HCT116 (cell line): ENCODE results near the gene SHROOM3. TPM values are rescaled to one million over a fixed set of nuclear protein-coding genes. Genes with fewer than 3 reads are reported as not detected.

Experiments used
- ATAC-seq: fragments of 200-7000 bp; cut with Tn5 transposase; 2 replicates; pipeline ENCODE4 v1.9.1; 2020; ENCODE audit warnings: mild to moderate bottlenecking, moderate library complexity
- BruUV-seq: library from RNA; stranded (reverse); fragments of 400-500 nt; replicated peaks from 2 replicates; lab custom pipeline; 2021; lab: Mats Ljungman, UMichigan
- CTCF ChIA-PET: fragments of 300-600 bp; sonication (Branson Sonifier 250); formaldehyde crosslinking; loops from one replicate; lab custom pipeline; 2021; ENCODE audit warnings: antibody characterized with exemption; lab: Charles Lee
- POLR2A ChIA-PET: fragments of 300-600, 350-600 bp; sonication (Branson Sonifier 250); formaldehyde crosslinking; loops from one replicate; lab custom pipeline; 2021; ENCODE audit warnings: antibody characterized with exemption; lab: Charles Lee
- RAD21 ChIA-PET, 2 experiments: fragments of 300-600 bp; sonication (Branson Sonifier 250); formaldehyde crosslinking; loops; one replicate each; lab custom pipeline; 2023; ENCODE audit warnings: low total read pairs in 2 of 2; ENCODE audit not compliant: uncharacterized antibody in 2 of 2, unreplicated experiment in 2 of 2, low non-redundant PET in 1 of 2; lab: Charles Lee
- DNase-seq: peaks from one replicate; pipeline ENCODE4 v3.0.0-alpha.2; 2010; ENCODE audit warnings: low read depth, low spot score
- H2AFZ ChIP-seq: fragments of 200-600 bp; shearing (Covaris generic), sonication (generic); 2 replicates; pipeline ENCODE4 v1.6.1; 2017; ENCODE audit warnings: low read depth, mixed run types, mixed read lengths, antibody characterized with exemption, low read length; ENCODE audit not compliant: poor library complexity, severe bottlenecking
- H3K27ac ChIP-seq: 2 replicates; pipeline ENCODE4 v1.5.1; 2012; ENCODE audit warnings: low read depth, low read length
- H3K27me3 ChIP-seq: fragments of 200-600 bp; sonication (generic); 2 replicates; pipeline ENCODE4 v1.6.1; 2016; ENCODE audit warnings: mixed run types, low read length, mixed read lengths; ENCODE audit not compliant: insufficient read depth
- H3K36me3 ChIP-seq, 2 experiments: fragments of 200-500 bp in 1 of 2; fragments of 200-600 bp in 1 of 2; sonication (Bioruptor generic) in 1 of 2; sonication (generic) in 1 of 2; 2 replicates each; pipeline versions ENCODE4 v1.5.1 to v1.6.1; 2014 to 2016; ENCODE audit warnings: low read length in 2 of 2, inconsistent platforms in 1 of 2, mixed read lengths in 1 of 2, mixed run types in 1 of 2; ENCODE audit not compliant: insufficient read depth in 2 of 2, control insufficient read depth in 1 of 2
- H3K4me1 ChIP-seq, 2 experiments: fragments of 200-600 bp in 1 of 2; sonication (generic) in 1 of 2; 2 replicates each; pipeline versions ENCODE4 v1.5.1 to v1.6.1; 2012 to 2017; ENCODE audit warnings: low read length in 2 of 2, inconsistent platforms in 1 of 2, mild to moderate bottlenecking in 1 of 2, mixed read lengths in 1 of 2, mixed run types in 1 of 2, moderate library complexity in 1 of 2; ENCODE audit not compliant: insufficient read depth in 2 of 2, control insufficient read depth in 1 of 2
- H3K4me2 ChIP-seq: fragments of 200-600 bp; sonication (generic); 2 replicates; pipeline ENCODE4 v1.6.1; 2017; ENCODE audit warnings: mixed run types, low read length, mixed read lengths
- H3K4me3 ChIP-seq, 2 experiments: fragments of 200-600 bp in 1 of 2; sonication (generic) in 1 of 2; replicated peaks in 1 of 2; 2 replicates each; pipeline ENCODE4 v1.5.1; 2011 to 2016; ENCODE audit warnings: low read length in 2 of 2, control low read depth in 1 of 2, low read depth in 1 of 2, mild to moderate bottlenecking in 1 of 2, mixed read lengths in 1 of 2, mixed run types in 1 of 2
- H3K79me2 ChIP-seq: fragments of 200-600 bp; sonication (generic); 2 replicates; pipeline ENCODE4 v1.6.1; 2017; ENCODE audit warnings: mild to moderate bottlenecking, mixed run types, low read length, moderate library complexity, mixed read lengths; ENCODE audit not compliant: insufficient read depth
- H3K9ac ChIP-seq: fragments of 200-600 bp; sonication (generic); 2 replicates; pipeline ENCODE4 v1.6.1; 2016; ENCODE audit warnings: low read length, mixed read lengths
- H3K9me2 ChIP-seq: fragments of 200-600 bp; sonication (generic), shearing (Covaris generic); 2 replicates; pipeline ENCODE4 v1.6.1; 2017; ENCODE audit warnings: mixed run types, mild to moderate bottlenecking, moderate library complexity; ENCODE audit not compliant: insufficient read depth
- H3K9me3 ChIP-seq, 2 experiments: fragments of 200-500 bp in 1 of 2; fragments of 200-600 bp in 1 of 2; sonication (Bioruptor generic) in 1 of 2; sonication (generic) in 1 of 2; 2 replicates each; pipeline ENCODE4 v1.6.1; 2014 to 2017; ENCODE audit warnings: low read length in 2 of 2, mixed read lengths in 2 of 2, inconsistent platforms in 1 of 2, low read depth in 1 of 2, mild to moderate bottlenecking in 1 of 2, mixed run types in 1 of 2, moderate library complexity in 1 of 2; ENCODE audit not compliant: control insufficient read depth in 1 of 2, insufficient read depth in 1 of 2
- H4K20me1 ChIP-seq: fragments of 200-600 bp; sonication (generic), shearing (Covaris generic); 2 replicates; pipeline ENCODE4 v1.6.1; 2017; ENCODE audit warnings: mixed run types, mild to moderate bottlenecking, moderate library complexity; ENCODE audit not compliant: insufficient read depth
- ATF3 ChIP-seq: IDR thresholded peaks from 2 replicates; pipeline ENCODE4 v1.6.1; 2012
- CBX3 ChIP-seq: IDR thresholded peaks from 2 replicates; pipeline ENCODE4 v1.6.1; 2012; ENCODE audit warnings: low read depth
- EGR1 ChIP-seq: IDR thresholded peaks from 2 replicates; pipeline ENCODE4 v1.6.1; 2012; ENCODE audit warnings: low read depth
- ELF1 ChIP-seq: IDR thresholded peaks from 2 replicates; pipeline ENCODE4 v1.6.1; 2012; ENCODE audit warnings: low read depth, borderline replicate concordance
- EZH2phosphoT487 ChIP-seq: fragments of 200-600 bp; IDR thresholded peaks from 2 replicates; pipeline ENCODE4 v1.6.1; 2018; ENCODE audit warnings: antibody characterized with exemption, borderline replicate concordance
- FOSL1 ChIP-seq: IDR thresholded peaks from 2 replicates; pipeline ENCODE4 v1.6.1; 2012; ENCODE audit warnings: low read depth
- JUND ChIP-seq: IDR thresholded peaks from 2 replicates; pipeline ENCODE4 v1.6.1; 2012
- MAX ChIP-seq: IDR thresholded peaks from 2 replicates; pipeline ENCODE4 v1.6.1; 2012
- POLR2A ChIP-seq: IDR thresholded peaks from 2 replicates; pipeline ENCODE4 v1.7.0; 2011; ENCODE audit warnings: borderline replicate concordance; ENCODE audit not compliant: insufficient read depth, insufficient read length; ENCODE audit errors: extremely low read depth
- POLR2AphosphoS5 ChIP-seq: IDR thresholded peaks from 2 replicates; pipeline ENCODE4 v1.6.1; 2011; ENCODE audit warnings: mild to moderate bottlenecking, low read depth, low read length, moderate library complexity
- RAD21 ChIP-seq: IDR thresholded peaks from 2 replicates; pipeline ENCODE4 v1.6.1; 2012; ENCODE audit warnings: low read depth, mild to moderate bottlenecking
- REST ChIP-seq: IDR thresholded peaks from 2 replicates; pipeline ENCODE4 v1.6.1; 2012; ENCODE audit warnings: low read depth
- SIN3A ChIP-seq: IDR thresholded peaks from 2 replicates; pipeline ENCODE4 v1.6.1; 2012; ENCODE audit warnings: low read depth
- SP1 ChIP-seq: IDR thresholded peaks from 2 replicates; pipeline ENCODE4 v1.6.1; 2012; ENCODE audit warnings: low read depth
- TCF7L2 ChIP-seq: IDR thresholded peaks from 2 replicates; pipeline ENCODE4 v1.7.0; 2011; ENCODE audit warnings: borderline replicate concordance, inconsistent platforms; ENCODE audit not compliant: insufficient read depth, insufficient read length; ENCODE audit errors: extremely low read depth
- YY1 ChIP-seq: IDR thresholded peaks from 2 replicates; pipeline ENCODE4 v1.6.1; 2011; ENCODE audit warnings: low read length, low read depth, moderate library complexity, mild to moderate bottlenecking; ENCODE audit not compliant: insufficient replicate concordance; ENCODE audit errors: extremely low read depth
- ZBTB33 ChIP-seq: IDR thresholded peaks from 2 replicates; pipeline ENCODE4 v1.6.1; 2011; ENCODE audit warnings: mild to moderate bottlenecking, low read length, moderate library complexity; ENCODE audit not compliant: insufficient replicate concordance; ENCODE audit errors: extremely low read depth
- ZNF274 ChIP-seq: fragments of 200-500 bp; sonication (Bioruptor generic); IDR thresholded peaks from 2 replicates; pipeline ENCODE4 v1.6.1; 2014; ENCODE audit warnings: mild to moderate bottlenecking, low read depth, low read length, inconsistent platforms
- intact Hi-C: fragments of 100-400 bp; cut with micrococcal nuclease; formaldehyde crosslinking; loops from 2 replicates; pipeline ENCODE4 v1.10.0; 2022
- total RNA-seq: library from RNA; stranded (reverse); gene quantifications from one replicate; pipeline ENCODE4 v1.2.1, GENCODE V29; 2021; ENCODE audit not compliant: unreplicated experiment

SHROOM3 gene
- total RNA-seq, 1 experiment from 2014 or later: 22.5 TPM

GRCh38 chr4:76716658-76717057, 281.6 kb downstream of the SHROOM3 start:
- DNase-seq (no peak), ATAC-seq (no peak)
- intact Hi-C loops: no loop called here
- TF ChIP-seq CBX3: no peak
- TF ChIP-seq JUND: no peak
- no peak for TF ChIP-seq ZNF274
- TF ChIP-seq ZBTB33: no peak
- no peak for TF ChIP-seq RAD21
- no peak for TF ChIP-seq ELF1
- TF ChIP-seq EGR1: no peak
- TF ChIP-seq YY1: no peak
- no peak for TF ChIP-seq SIN3A
- TF ChIP-seq REST: no peak
- no peak for TF ChIP-seq POLR2AphosphoS5
- TF ChIP-seq POLR2A: no peak
- no peak for TF ChIP-seq TCF7L2
- TF ChIP-seq ATF3: no peak
- no peak for TF ChIP-seq SP1
- TF ChIP-seq MAX: no peak
- no peak for TF ChIP-seq FOSL1
- TF ChIP-seq EZH2phosphoT487: no peak
- no TSS peak for BruUV-seq
- H3K9me3 ChIP-seq: no peaks in the 10 kb centered on the region
- no peaks in the 10 kb centered on the region for H4K20me1 ChIP-seq
- no peaks in the 10 kb centered on the region for H3K27me3 ChIP-seq
- no peak overlapping the region for H3K9ac ChIP-seq
- no peak overlapping the region for H2AFZ ChIP-seq
- no peak overlapping the region for H3K27ac ChIP-seq
- ChIA-PET RAD21 (no interaction called here), POLR2A (no interaction called here), CTCF (no interaction called here)
- peaks cover 3 to 17% of the 10 kb centered on the region in 2 experiments; a peak in 3 of 4 replicates for H3K4me1 ChIP-seq
- H3K9me2 ChIP-seq: no peaks in the 10 kb centered on the region
- no peaks in the 10 kb centered on the region for H3K36me3 ChIP-seq
- no peak overlapping the region for H3K4me2 ChIP-seq
- H3K79me2 ChIP-seq: no peaks in the 10 kb centered on the region; the same call in 1 of the 2 replicates
- no peak overlapping the region for H3K4me3 ChIP-seq
